B cell (primary cell): ENCODE results near the gene PLA2R1. TPM values are rescaled to one million over a fixed set of nuclear protein-coding genes. Genes with fewer than 3 reads are reported as not detected.
A peak's percentile ranks its signal among the peaks of the same experiment; 100 is the strongest.

Experiments
- ATAC-seq: fragments of 200-7000 bp; cut with Tn5 transposase; one replicate; pipeline ENCODE4 v1.10.0; 2021; ENCODE audit warnings: low read depth, mild to moderate bottlenecking, moderate number of reproducible peaks, moderate library complexity
- CTCF ChIA-PET: fragments of 350-600 bp; sonication (Branson Sonifier 250); formaldehyde crosslinking; loops from one replicate; lab custom pipeline; 2021; ENCODE audit warnings: antibody characterized with exemption, inconsistent platforms; lab: Charles Lee
- POLR2A ChIA-PET: fragments of 350-600 bp; sonication (Branson Sonifier 250); formaldehyde crosslinking; loops from one replicate; lab custom pipeline; 2021; ENCODE audit warnings: antibody characterized with exemption; lab: Charles Lee
- DNase-seq: peaks from one replicate; pipeline ENCODE4 v3.0.0; 2013
- H2AFZ ChIP-seq: 2 replicates; pipeline ENCODE4 v1.6.1; 2012; ENCODE audit warnings: mild to moderate bottlenecking, low read depth, low read length; ENCODE audit not compliant: insufficient read depth, poor library complexity, severe bottlenecking
- H3K27ac ChIP-seq, 2 donors: 1 replicate in 1 of 2; 2 replicates in 1 of 2; pipeline ENCODE4 v1.5.1; 2012 to 2013; ENCODE audit warnings: low read length in 2 of 2, mild to moderate bottlenecking in 2 of 2, moderate library complexity in 1 of 2
- H3K27me3 ChIP-seq, 4 experiments: fragments of 200-600 bp in 1 of 4; sonication (generic) in 1 of 4; replicated peaks in 1 of 4; 1 replicate in 2 of 4; 2 replicates in 2 of 4; pipeline versions ENCODE4 v1.6.1 to v1.7.0; 2013 to 2016; ENCODE audit warnings: low read length in 3 of 4, mild to moderate bottlenecking in 2 of 4, mixed read lengths in 1 of 4, moderate library complexity in 1 of 4; ENCODE audit not compliant: insufficient read depth in 4 of 4, control insufficient read depth in 3 of 4; ENCODE audit errors: control extremely low read depth in 1 of 4
- H3K36me3 ChIP-seq, 2 experiments: replicated peaks in 1 of 2; 1 replicate in 1 of 2; 2 replicates in 1 of 2; pipeline versions ENCODE4 v1.6.1 to v1.7.1; 2013; ENCODE audit warnings: low read length in 1 of 2; ENCODE audit not compliant: insufficient read depth in 2 of 2, control insufficient read depth in 1 of 2; ENCODE audit errors: control extremely low read depth in 1 of 2, extremely low read depth in 1 of 2
- H3K4me1 ChIP-seq, 2 donors: fragments of 200-600 bp in 1 of 2; sonication (generic) in 1 of 2; 1 replicate in 1 of 2; 2 replicates in 1 of 2; pipeline versions ENCODE4 v1.5.1 to v1.6.1; 2013 to 2017; ENCODE audit warnings: low read length in 2 of 2; ENCODE audit not compliant: control insufficient read depth in 2 of 2, insufficient read depth in 2 of 2
- H3K4me2 ChIP-seq: replicated peaks from 2 replicates; pipeline ENCODE3; 2012; ENCODE audit warnings: mild to moderate bottlenecking, low read depth, low read length; ENCODE audit not compliant: poor library complexity, severe bottlenecking
- H3K4me3 ChIP-seq, 5 experiments: fragments of 200-600 bp in 1 of 5; sonication (generic) in 1 of 5; 1 replicate in 3 of 5; 2 replicates in 2 of 5; pipeline versions ENCODE4 v1.5.1 to v1.7.0; 2011 to 2016; ENCODE audit warnings: low read length in 4 of 5, mild to moderate bottlenecking in 4 of 5, low read depth in 2 of 5, control low read depth in 1 of 5, moderate library complexity in 1 of 5; ENCODE audit not compliant: insufficient read depth in 1 of 5; ENCODE audit errors: control extremely low read depth in 1 of 5, extremely low read depth in 1 of 5
- H3K79me2 ChIP-seq: fragments of 200-600 bp; sonication (generic); one replicate; pipeline ENCODE4 v1.6.0; 2016; ENCODE audit warnings: low read length; ENCODE audit not compliant: control insufficient read depth, insufficient read depth
- H3K9ac ChIP-seq: fragments of 200-600 bp; sonication (generic); 2 replicates; pipeline ENCODE4 v1.6.1; 2017; ENCODE audit warnings: mild to moderate bottlenecking, low read length, moderate library complexity
- H3K9me3 ChIP-seq, 3 donors: one replicate each; pipeline versions ENCODE4 v1.6.1 to v1.7.1; 2013; ENCODE audit warnings: low read length in 2 of 3; ENCODE audit not compliant: control insufficient read depth in 2 of 3, insufficient read depth in 1 of 3; ENCODE audit errors: control extremely low read depth in 1 of 3
- H4K20me1 ChIP-seq: 2 replicates; pipeline ENCODE4 v1.6.0; 2012; ENCODE audit warnings: mild to moderate bottlenecking, low read length; ENCODE audit not compliant: insufficient read depth, control insufficient read depth, poor library complexity, severe bottlenecking
- H3K27ac Mint-ChIP-seq: one replicate; pipeline ENCODE4 v1.8.0; 2021; ENCODE audit warnings: mixed read lengths
- H3K27me3 Mint-ChIP-seq: one replicate; pipeline ENCODE4 v1.8.0; 2021; ENCODE audit warnings: mixed read lengths
- H3K4me1 Mint-ChIP-seq: one replicate; pipeline ENCODE4 v1.8.0; 2021; ENCODE audit warnings: mixed read lengths
- H3K4me3 Mint-ChIP-seq: one replicate; pipeline ENCODE4 v1.8.0; 2021; ENCODE audit warnings: mixed read lengths
- H3K9me3 Mint-ChIP-seq: one replicate; pipeline ENCODE4 v1.8.0; 2022; ENCODE audit warnings: mixed read lengths; ENCODE audit not compliant: insufficient read depth
- CTCF ChIP-seq: fragments of 200-600 bp; IDR thresholded peaks from one replicate; pipeline ENCODE4 v1.8.0; 2022; ENCODE audit warnings: antibody characterized with exemption, mild to moderate bottlenecking
- EZH2 ChIP-seq: IDR thresholded peaks from 2 replicates; pipeline ENCODE4 v1.6.1; 2012; ENCODE audit warnings: borderline replicate concordance, low read depth, mild to moderate bottlenecking, moderate library complexity, low read length; ENCODE audit not compliant: insufficient read depth, poor library complexity, severe bottlenecking
- WGBS: methylation state at CpG from one replicate; pipeline ENCODE4 v1.1.5; 2013; ENCODE audit warnings: missing lambda C conversion rate; ENCODE audit not compliant: insufficient coverage; 5-methylcytosine and 5-hydroxymethylcytosine counted together
- intact Hi-C: fragments of 100-400 bp; cut with micrococcal nuclease; formaldehyde crosslinking; loops from one replicate; pipeline ENCODE4 v1.10.0; 2022
- polyA plus RNA-seq: library from polyadenylated mRNA; depleted of rRNA; stranded (reverse); fragments of >200 nt; gene quantifications from 2 replicates; pipeline ENCODE4 v1.2.3, GENCODE V29; 2012
- total RNA-seq, 2 donors: library from RNA; stranded (reverse); fragments of 120-200 nt in 1 of 2; gene quantifications; 1 replicate in 1 of 2; 2 replicates in 1 of 2; pipeline versions ENCODE4 v1.2.3 to v1.2.4, GENCODE V29; 2013 to 2022

Gene PLA2R1
- total and polyA plus RNA-seq, 2 donors (not counting 1 experiment from before 2014, with no cell fraction given) = not detected

GRCh38 chr2:160028431-160029269, 33.8 kb downstream of the PLA2R1 start:
- Histone ChIP-seq H3K4me1 (no peaks in the 10 kb centered on the region), H3K27me3 (no peaks in the 10 kb centered on the region), H3K9ac (no peak overlapping the region), H3K4me3 (no peak overlapping the region), H3K27ac (no peak overlapping the region), H2AFZ (no peak overlapping the region), H3K4me2 (no peak overlapping the region), H3K36me3 (no peaks in the 10 kb centered on the region), H3K79me2 (no peaks in the 10 kb centered on the region), H3K9me3 (no peaks in the 10 kb centered on the region), H4K20me1 (no peaks in the 10 kb centered on the region)
- no peak overlapping the region for H3K27ac Mint-ChIP-seq
- 91% methylated on average over 8 of the region's 10 CpGs for WGBS
- CTCF ChIA-PET = no interaction called here
- intact Hi-C loops = no loop called here
- no peaks in the 10 kb centered on the region for H3K9me3 Mint-ChIP-seq
- no peaks in the 10 kb centered on the region for H3K4me1 Mint-ChIP-seq
- TF ChIP-seq CTCF (no peak), EZH2 (no peak)
- POLR2A ChIA-PET = no interaction called here
- no peak for ATAC-seq
- no peak overlapping the region for H3K4me3 Mint-ChIP-seq
- no peak for DNase-seq
- H3K27me3 Mint-ChIP-seq = peaks cover 3% of the 10 kb centered on the region

GRCh38 chr2:160022162-160022561, 40.3 kb downstream of the PLA2R1 start:
- Histone ChIP-seq H4K20me1 (no peaks in the 10 kb centered on the region), H3K79me2 (no peaks in the 10 kb centered on the region), H3K27ac (no peak overlapping the region), H3K4me3 (no peak overlapping the region), H3K9me3 (peaks cover 0 to 8% (median 1%) of the 10 kb centered on the region in 3 donors), H2AFZ (no peak overlapping the region), H3K36me3 (no peaks in the 10 kb centered on the region), H3K9ac (no peak overlapping the region), H3K4me1 (no peaks in the 10 kb centered on the region), H3K27me3 (no peaks in the 10 kb centered on the region), H3K4me2 (no peak overlapping the region)
- Mint-ChIP-seq H3K9me3 (peaks cover 4% of the 10 kb centered on the region), H3K27ac (no peak overlapping the region), H3K27me3 (peaks cover 9% of the 10 kb centered on the region), H3K4me3 (no peak overlapping the region), H3K4me1 (no peaks in the 10 kb centered on the region)
- ChIA-PET CTCF (interaction anchor here (0.9 to 1.0 kb wide), 2 partner anchors 214 to 1119 kb away, joined by 3 to 6 read pairs; no protein-coding TSS in a partner anchor), POLR2A (no interaction called here)
- TF ChIP-seq CTCF (peak; percentile 37), EZH2 (no peak)
- ATAC-seq (no peak), DNase-seq (no peak)
- no CpG with 5 or more reads among the region's 1 CpG for WGBS
- intact Hi-C loops = no loop called here
